GM23338 (cell line): Measurements from ENCODE around the gene PDZD7. TPM values are rescaled to one million over a fixed set of nuclear protein-coding genes. Genes with fewer than 3 reads are reported as not detected.

Experiments used
- ATAC-seq: fragments of 200-7000 bp; cut with Tn5 transposase; 3 replicates; pipeline ENCODE4 v1.9.1; 2020
- DNase-seq: peaks from one replicate; pipeline ENCODE4 v3.0.0-alpha.2; 2015; ENCODE audit warnings: low spot score
- H2AFZ ChIP-seq: fragments of 200-600 bp; sonication (generic); 2 replicates; pipeline ENCODE4 v1.8.0; 2016; ENCODE audit warnings: antibody characterized with exemption, mild to moderate bottlenecking, moderate library complexity
- H3F3A ChIP-seq: fragments of 200-600 bp; sonication (generic); replicated peaks from 2 replicates; pipeline ENCODE4 v1.8.0; 2017; ENCODE audit warnings: antibody characterized with exemption, mixed run types, low read depth
- H3K27ac ChIP-seq: fragments of 200-600 bp; sonication (generic); 2 replicates; pipeline ENCODE4 v1.6.1; 2016; ENCODE audit warnings: low read depth
- H3K27me3 ChIP-seq: fragments of 200-600 bp; sonication (generic); 2 replicates; pipeline ENCODE4 v1.8.0; 2016; ENCODE audit warnings: mild to moderate bottlenecking, mixed run types, moderate library complexity; ENCODE audit not compliant: insufficient read depth
- H3K36me3 ChIP-seq: fragments of 200-600 bp; sonication (generic); 2 replicates; pipeline ENCODE4 v1.8.0; 2016; ENCODE audit warnings: mild to moderate bottlenecking; ENCODE audit not compliant: insufficient read depth
- H3K4me1 ChIP-seq: fragments of 200-600 bp; sonication (generic); 2 replicates; pipeline ENCODE4 v1.8.0; 2016; ENCODE audit warnings: mild to moderate bottlenecking, moderate library complexity; ENCODE audit not compliant: insufficient read depth
- H3K4me2 ChIP-seq: fragments of 200-600 bp; sonication (generic); 2 replicates; pipeline ENCODE4 v1.7.1; 2017; ENCODE audit warnings: mixed run types
- H3K4me3 ChIP-seq: fragments of 200-600 bp; sonication (generic); 2 replicates; pipeline ENCODE4 v1.6.1; 2016; ENCODE audit warnings: mixed run types
- H3K79me2 ChIP-seq: fragments of 200-600 bp; sonication (generic); replicated peaks from 2 replicates; pipeline ENCODE4 v1.8.0; 2017; ENCODE audit warnings: mild to moderate bottlenecking; ENCODE audit not compliant: insufficient read depth
- H3K9me2 ChIP-seq: fragments of 200-600 bp; sonication (generic); 2 replicates; pipeline ENCODE4 v1.8.0; 2017; ENCODE audit not compliant: insufficient read depth
- H4K20me1 ChIP-seq: fragments of 200-600 bp; sonication (generic); replicated peaks from 2 replicates; pipeline ENCODE4 v1.8.0; 2017; ENCODE audit warnings: mild to moderate bottlenecking; ENCODE audit not compliant: insufficient read depth
- H3K27ac Mint-ChIP-seq: 2 replicates; pipeline ENCODE4 v1.8.0; 2020; ENCODE audit warnings: inconsistent platforms, mild to moderate bottlenecking, moderate library complexity, mixed read lengths
- H3K27me3 Mint-ChIP-seq: 3 replicates; pipeline ENCODE4 v1.8.0; 2022; ENCODE audit warnings: low read depth, mild to moderate bottlenecking, moderate library complexity, mixed read lengths, inconsistent platforms; ENCODE audit not compliant: insufficient read depth, poor library complexity
- H3K36me3 Mint-ChIP-seq: 3 replicates; pipeline ENCODE4 v1.8.0; 2021; ENCODE audit warnings: low read depth, mild to moderate bottlenecking, inconsistent platforms, moderate library complexity, mixed read lengths
- H3K4me1 Mint-ChIP-seq: 3 replicates; pipeline ENCODE4 v1.8.0; 2020; ENCODE audit warnings: mild to moderate bottlenecking, inconsistent platforms, mixed read lengths
- H3K4me3 Mint-ChIP-seq: 3 replicates; pipeline ENCODE4 v1.8.0; 2021; ENCODE audit warnings: moderate library complexity, mild to moderate bottlenecking, inconsistent platforms, mixed read lengths
- H3K9me3 Mint-ChIP-seq: 3 replicates; pipeline ENCODE4 v1.8.0; 2020; ENCODE audit warnings: moderate library complexity, mild to moderate bottlenecking, inconsistent platforms, mixed read lengths
- EZH2 ChIP-seq: fragments of 200-600 bp; sonication (generic); IDR thresholded peaks from one replicate; pipeline ENCODE4 v1.8.0; 2017; ENCODE audit warnings: antibody characterized with exemption, mild to moderate bottlenecking, low read depth; ENCODE audit not compliant: unreplicated experiment
- EZH2phosphoT487 ChIP-seq: fragments of 200-600 bp; sonication (generic); IDR thresholded peaks from one replicate; pipeline ENCODE4 v1.8.1; 2018; ENCODE audit warnings: antibody characterized with exemption; ENCODE audit not compliant: unreplicated experiment
- polyA plus RNA-seq: library from polyadenylated mRNA; unstranded; fragments of >200 nt; fragmentation: Nextera tagmentation; extraction: Ambion mirVana; gene quantifications from 2 replicates; pipeline ENCODE4 v1.2.1, GENCODE V29; 2016
- total RNA-seq: library from RNA; depleted of rRNA; stranded (reverse); fragments of >200 nt; shearing (Covaris generic); gene quantifications from 2 replicates; pipeline ENCODE4 v1.2.3, GENCODE V29; 2014
- TF ChIP-seq, protein P1 (sequence below), 2 experiments: fragments of 200-600 bp in 1 of 2; sonication (generic) in 1 of 2; conservative IDR thresholded peaks; 2 replicates each; pipeline versions ENCODE4 v1.5.1 to v1.6.1; 2016 to 2017; ENCODE audit warnings: antibody characterized with exemption in 2 of 2, low read depth in 2 of 2, mild to moderate bottlenecking in 2 of 2, moderate library complexity in 1 of 2
- TF ChIP-seq, protein P2 (sequence below): IDR thresholded peaks from 2 replicates; pipeline ENCODE4 v1.6.1; 2016; ENCODE audit warnings: antibody characterized with exemption
- TF ChIP-seq, protein P3 (sequence below): IDR thresholded peaks from one replicate; pipeline ENCODE4 v1.6.1; 2018; ENCODE audit warnings: antibody characterized with exemption; ENCODE audit not compliant: unreplicated experiment

Gene PDZD7
- total and polyA plus RNA-seq, 2 experiments from 2014 or later = 1.7 to 2.3 TPM

DNA sequence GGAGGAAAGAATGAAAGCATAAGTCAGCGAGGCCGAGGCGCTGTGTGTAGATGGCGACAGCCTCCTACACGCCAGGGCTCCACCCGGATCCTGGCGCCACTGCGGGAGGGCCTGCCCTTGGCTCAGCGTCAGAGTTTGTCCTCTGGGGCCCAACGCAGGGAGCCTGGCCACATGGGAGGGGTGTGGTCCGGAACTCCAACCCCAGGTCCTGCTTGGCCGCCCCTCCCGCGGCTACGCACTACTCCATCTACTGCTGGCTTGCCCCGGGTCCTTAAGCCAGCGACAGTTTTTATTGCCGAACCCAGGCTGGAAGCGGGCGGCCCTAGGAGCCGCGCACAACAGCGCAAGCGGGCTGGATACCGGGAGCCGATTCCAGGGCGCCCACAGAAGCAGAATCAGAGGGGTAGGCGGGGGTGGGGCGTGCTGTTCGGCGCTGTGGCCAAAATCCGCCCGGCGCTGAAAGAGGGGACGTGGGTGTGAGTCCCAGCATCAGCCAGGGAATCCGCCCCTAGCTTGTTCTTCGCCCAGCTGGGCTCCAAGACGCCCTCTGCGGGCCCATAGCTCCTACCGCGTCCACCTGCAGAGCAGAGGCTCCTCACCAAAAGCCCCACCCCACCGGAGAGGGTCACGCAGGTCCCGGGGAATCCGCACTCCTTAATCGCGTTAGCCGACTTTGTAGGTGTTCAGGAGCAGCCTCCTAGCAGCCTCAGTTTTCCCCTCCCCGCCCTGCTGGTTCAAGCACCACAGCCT, 35.4 kb upstream of the PDZD7 start:
- TF ChIP-seq, protein P1, sequence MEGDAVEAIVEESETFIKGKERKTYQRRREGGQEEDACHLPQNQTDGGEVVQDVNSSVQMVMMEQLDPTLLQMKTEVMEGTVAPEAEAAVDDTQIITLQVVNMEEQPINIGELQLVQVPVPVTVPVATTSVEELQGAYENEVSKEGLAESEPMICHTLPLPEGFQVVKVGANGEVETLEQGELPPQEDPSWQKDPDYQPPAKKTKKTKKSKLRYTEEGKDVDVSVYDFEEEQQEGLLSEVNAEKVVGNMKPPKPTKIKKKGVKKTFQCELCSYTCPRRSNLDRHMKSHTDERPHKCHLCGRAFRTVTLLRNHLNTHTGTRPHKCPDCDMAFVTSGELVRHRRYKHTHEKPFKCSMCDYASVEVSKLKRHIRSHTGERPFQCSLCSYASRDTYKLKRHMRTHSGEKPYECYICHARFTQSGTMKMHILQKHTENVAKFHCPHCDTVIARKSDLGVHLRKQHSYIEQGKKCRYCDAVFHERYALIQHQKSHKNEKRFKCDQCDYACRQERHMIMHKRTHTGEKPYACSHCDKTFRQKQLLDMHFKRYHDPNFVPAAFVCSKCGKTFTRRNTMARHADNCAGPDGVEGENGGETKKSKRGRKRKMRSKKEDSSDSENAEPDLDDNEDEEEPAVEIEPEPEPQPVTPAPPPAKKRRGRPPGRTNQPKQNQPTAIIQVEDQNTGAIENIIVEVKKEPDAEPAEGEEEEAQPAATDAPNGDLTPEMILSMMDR (conservative IDR thresholded peaks at IDR 0.05; ENCODE audit: low read depth in 2 of 2) = peak in 1 of 2 experiments; percentile 48
- TF ChIP-seq EZH2 (peak; percentile 78), EZH2phosphoT487 (peak; percentile 31)
- TF ChIP-seq, protein P2, sequence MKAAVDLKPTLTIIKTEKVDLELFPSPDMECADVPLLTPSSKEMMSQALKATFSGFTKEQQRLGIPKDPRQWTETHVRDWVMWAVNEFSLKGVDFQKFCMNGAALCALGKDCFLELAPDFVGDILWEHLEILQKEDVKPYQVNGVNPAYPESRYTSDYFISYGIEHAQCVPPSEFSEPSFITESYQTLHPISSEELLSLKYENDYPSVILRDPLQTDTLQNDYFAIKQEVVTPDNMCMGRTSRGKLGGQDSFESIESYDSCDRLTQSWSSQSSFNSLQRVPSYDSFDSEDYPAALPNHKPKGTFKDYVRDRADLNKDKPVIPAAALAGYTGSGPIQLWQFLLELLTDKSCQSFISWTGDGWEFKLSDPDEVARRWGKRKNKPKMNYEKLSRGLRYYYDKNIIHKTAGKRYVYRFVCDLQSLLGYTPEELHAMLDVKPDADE = no peak
- TF ChIP-seq, protein P3, sequence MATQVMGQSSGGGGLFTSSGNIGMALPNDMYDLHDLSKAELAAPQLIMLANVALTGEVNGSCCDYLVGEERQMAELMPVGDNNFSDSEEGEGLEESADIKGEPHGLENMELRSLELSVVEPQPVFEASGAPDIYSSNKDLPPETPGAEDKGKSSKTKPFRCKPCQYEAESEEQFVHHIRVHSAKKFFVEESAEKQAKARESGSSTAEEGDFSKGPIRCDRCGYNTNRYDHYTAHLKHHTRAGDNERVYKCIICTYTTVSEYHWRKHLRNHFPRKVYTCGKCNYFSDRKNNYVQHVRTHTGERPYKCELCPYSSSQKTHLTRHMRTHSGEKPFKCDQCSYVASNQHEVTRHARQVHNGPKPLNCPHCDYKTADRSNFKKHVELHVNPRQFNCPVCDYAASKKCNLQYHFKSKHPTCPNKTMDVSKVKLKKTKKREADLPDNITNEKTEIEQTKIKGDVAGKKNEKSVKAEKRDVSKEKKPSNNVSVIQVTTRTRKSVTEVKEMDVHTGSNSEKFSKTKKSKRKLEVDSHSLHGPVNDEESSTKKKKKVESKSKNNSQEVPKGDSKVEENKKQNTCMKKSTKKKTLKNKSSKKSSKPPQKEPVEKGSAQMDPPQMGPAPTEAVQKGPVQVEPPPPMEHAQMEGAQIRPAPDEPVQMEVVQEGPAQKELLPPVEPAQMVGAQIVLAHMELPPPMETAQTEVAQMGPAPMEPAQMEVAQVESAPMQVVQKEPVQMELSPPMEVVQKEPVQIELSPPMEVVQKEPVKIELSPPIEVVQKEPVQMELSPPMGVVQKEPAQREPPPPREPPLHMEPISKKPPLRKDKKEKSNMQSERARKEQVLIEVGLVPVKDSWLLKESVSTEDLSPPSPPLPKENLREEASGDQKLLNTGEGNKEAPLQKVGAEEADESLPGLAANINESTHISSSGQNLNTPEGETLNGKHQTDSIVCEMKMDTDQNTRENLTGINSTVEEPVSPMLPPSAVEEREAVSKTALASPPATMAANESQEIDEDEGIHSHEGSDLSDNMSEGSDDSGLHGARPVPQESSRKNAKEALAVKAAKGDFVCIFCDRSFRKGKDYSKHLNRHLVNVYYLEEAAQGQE = no peak
- peaks cover 2% of the 10 kb centered on the region; the same call in 1 of the 3 replicates for H3K9me3 Mint-ChIP-seq
- H3K27ac ChIP-seq = no peak overlapping the region

More for the DNA sequence above, 35.4 kb upstream of the PDZD7 start:
- no peak overlapping the region for H3K27ac Mint-ChIP-seq
- peaks cover 31% of the 10 kb centered on the region for H3K4me1 Mint-ChIP-seq
- Histone ChIP-seq H3K4me1 (peaks cover 31% of the 10 kb centered on the region), H3K4me2 (peak overlapping the region; percentile 94), H4K20me1 (peaks cover 9% of the 10 kb centered on the region), H3K79me2 (no peaks in the 10 kb centered on the region), H3K9me2 (no peaks in the 10 kb centered on the region), H3K27me3 (peaks cover 87% of the 10 kb centered on the region), H3F3A (peaks cover 15% of the 10 kb centered on the region; the same call in 1 of the 2 replicates), H3K36me3 (no peaks in the 10 kb centered on the region), H3K4me3 (peak overlapping the region; percentile 74), H2AFZ (peak overlapping the region; percentile 83)
- ATAC-seq (peak; percentile 12), DNase-seq (peak; percentile 74)
- peaks cover 73% of the 10 kb centered on the region for H3K27me3 Mint-ChIP-seq
- H3K36me3 Mint-ChIP-seq = no peaks in the 10 kb centered on the region
- peak overlapping the region; percentile 81 for H3K4me3 Mint-ChIP-seq
